SW 1271 (cell line): ENCODE data around the gene MAD1L1.

Experiments used
- DNase-seq, 2 experiments: peaks; one replicate each; lab custom pipeline; 2025; lab: John Stamatoyannopoulos, UW

The MAD1L1 gene

DNA sequence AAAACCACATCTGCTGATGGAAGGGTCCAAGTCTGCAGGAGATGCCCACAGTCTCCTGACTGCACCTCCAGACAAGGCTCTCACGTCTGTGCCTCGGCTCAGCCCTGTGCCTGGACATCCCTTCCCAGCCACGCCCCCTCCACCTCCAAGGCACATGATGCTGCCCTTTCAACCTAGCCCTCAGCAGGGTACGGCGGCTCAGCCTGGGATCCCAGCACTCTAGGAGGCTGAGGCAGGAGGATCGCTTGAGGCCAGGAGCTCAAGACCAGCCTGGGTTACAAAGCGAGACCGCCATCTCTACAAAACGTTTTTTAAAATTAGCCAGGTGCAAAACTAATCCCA, 14.3 kb downstream of the MAD1L1 start:
- no peak for DNase-seq

DNA sequence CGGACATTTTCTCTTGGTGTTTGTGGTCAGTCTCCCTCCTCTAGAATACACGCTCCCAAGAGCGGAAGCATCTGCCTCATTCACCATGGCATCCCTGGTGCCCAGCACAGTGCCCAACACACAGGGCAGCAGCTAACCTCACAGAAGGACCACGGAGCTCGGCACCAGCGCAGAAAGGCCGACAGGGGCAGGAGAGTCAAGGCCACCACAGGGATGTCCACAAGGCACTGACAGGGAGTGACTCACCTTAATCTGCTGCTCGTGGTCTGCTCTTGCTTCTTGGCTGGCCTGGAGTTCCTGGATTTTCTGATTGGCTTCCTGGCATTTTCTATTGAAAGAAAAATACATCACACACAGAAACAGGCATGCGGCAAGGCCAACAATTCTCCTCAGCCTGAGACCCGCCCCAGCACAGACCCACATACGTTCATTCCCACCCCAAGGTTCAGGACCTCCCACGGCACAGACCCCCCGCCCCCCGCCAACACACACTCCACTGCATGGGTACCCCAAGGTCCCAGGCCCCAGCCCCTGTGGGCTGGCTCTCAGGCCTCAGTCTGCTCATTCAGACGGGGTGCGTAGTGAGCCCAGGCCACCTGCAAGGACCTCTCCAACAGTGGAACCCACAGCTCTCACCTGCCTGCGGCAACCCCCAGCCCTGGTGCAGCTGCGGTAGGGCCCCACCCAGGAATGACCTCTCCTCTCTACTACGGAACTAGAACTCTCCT, 14.9 kb downstream of the MAD1L1 start:
- no peak for DNase-seq

GRCh38 chr7:2217206-2217605, 15.5 kb downstream of the MAD1L1 start:
- DNase-seq: no peak

DNA sequence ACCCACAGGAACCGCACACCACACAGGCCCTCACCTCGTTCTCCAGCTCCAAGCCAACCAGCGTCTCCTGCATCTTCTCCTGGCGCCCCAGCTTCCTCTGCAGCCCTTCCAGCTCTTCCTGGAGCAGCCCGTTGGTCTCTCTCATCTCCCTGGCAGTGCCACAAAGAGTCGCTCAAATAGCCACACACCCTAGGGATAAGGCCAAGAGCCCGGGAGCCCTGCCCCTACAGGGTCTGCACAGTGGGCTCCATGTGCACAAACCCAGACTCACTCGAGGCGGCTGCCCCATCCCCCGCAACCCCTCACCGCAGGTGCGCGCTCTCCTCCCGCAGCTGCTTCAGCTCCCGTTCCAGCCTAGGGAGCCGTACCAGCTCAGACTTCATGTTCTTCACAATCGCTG, 16.9 kb downstream of the MAD1L1 start:
- no peak for DNase-seq

GRCh38 chr7:2214636-2215035, 18.1 kb downstream of the MAD1L1 start:
- DNase-seq: no peak

DNA sequence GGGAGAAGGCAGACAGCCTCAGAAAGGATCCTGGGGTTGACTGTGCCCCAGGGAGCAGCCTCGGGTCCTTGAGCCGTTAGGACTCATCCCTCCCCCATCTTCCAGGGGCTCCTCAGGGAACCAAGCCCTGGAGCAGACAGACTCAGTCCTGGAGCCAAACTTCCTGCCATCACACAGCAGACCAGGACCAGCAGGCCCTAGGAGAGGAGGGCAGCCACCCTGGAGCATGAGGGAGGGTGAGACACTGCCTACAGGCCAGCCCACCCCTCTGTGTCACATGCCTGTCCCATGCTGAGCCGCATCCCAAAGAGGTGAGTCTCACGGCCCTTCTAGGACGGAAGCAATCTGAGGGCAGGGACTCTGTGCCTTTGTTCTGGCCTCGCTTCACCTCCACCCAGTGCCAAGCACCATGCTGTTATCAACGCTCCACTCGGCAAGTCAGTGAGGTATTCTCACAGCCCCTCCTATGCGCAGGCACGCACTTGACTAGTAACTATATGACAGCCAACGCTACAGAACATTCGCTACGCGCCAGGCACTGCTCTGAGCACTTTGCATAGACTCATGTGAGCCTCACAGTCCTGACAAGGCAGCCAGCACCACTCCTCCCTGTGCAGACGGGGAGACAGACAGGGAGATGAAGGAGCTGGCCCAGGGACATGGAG, 19.1 kb downstream of the MAD1L1 start:
- no peak for DNase-seq

DNA sequence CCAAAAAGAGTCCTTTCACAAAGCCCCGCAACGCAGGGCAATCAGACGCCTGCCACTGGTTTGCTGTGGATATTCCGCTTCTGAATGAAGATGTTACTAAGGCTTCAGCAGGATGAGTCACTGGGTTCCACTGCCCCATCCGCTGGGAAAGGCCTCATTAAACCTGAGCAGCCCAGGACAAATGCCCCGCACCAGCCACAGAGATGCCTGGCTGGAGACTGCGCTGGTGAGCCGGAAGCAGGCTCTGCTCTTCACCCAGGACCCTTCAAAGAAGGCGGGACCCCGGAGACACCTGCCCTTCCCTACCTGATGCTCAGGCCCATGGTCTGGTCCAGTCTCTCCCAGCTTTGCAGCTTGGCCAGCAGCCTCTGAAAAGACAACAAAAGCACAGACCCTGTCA, 19.8 kb downstream of the MAD1L1 start:
- no peak for DNase-seq

DNA sequence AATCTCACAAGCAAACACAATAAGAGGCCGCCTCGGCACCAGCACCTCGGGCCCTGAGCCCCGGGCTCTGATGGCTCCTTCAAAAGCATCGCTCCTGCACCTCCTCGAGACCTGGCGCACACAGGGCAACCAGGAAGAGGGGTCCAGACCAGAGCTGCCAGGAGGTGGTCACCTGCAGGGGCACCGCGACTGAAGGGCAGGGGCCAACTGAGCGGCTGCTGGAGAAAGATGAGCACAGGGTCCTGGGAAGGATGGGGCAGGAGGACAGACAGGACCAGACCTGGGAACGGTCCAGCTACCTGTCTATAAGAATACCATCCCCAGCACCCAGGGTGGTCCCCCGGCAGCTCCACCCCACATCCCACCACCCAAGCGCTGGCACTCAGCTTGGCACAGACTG, 20.8 kb downstream of the MAD1L1 start:
- no peak for DNase-seq

DNA sequence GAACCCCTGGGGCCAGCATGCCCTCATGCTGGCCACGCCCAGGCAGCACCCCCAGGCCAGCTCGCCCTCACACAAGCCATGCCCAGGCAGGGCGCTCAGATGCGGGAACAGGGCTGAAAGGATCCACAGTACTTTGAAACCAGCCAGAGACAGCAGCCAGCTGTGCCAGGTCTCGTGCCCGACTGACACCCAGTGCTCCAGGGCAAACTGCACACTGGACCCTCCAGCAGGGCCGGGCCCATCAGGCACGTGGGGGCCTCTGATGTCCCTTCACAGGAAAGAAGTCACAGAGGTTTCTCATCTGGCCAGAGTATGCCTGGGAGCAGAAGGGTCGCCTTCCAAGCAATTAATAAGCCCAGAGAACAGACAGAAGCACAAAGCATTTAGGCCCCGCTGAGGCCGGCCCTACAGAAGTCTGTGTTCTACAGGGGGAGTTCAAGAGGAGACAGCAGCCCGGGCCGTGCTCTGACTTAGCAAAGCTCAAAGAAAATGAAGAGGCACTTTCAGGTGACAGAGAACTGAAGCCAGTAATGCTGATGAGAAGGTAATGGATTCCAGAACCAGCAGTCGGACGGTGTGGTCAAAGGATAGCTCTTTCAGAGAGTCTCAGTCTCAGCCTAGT, 21.4 kb downstream of the MAD1L1 start:
- no peak for DNase-seq

DNA sequence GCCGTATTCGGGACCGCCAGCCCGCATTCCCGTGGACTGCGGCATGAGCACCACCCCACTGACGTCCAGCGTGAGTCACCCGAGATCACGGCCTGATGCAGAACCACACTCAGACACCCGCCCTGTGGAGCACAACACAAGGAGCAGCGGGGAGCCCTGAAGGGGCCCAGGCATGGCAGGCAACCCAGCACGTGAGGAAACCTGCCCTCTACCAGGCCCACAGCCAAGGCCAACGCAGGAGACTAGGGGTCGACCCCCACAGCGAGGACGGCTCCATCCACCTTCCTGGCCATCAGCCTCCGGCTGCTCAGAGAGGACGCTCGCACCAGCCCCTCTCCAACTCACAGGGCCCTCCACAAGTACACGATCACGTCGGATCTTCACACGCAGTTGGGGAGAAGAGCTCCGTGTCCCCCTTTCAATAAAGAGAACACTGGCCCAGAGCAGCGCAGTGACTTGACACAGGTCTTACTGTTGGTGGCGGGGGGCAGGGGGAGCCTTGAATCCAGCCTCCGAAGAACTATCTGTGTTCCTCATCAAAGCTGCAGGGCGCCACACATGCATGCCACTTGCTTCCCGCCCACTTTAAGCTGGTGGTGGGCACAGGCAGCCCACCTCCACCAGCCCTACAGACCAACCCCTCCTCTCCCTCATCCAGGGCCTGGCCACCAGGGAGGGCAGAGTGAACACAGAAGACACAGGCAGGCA, 22.0 kb downstream of the MAD1L1 start:
- DNase-seq: no peak

DNA sequence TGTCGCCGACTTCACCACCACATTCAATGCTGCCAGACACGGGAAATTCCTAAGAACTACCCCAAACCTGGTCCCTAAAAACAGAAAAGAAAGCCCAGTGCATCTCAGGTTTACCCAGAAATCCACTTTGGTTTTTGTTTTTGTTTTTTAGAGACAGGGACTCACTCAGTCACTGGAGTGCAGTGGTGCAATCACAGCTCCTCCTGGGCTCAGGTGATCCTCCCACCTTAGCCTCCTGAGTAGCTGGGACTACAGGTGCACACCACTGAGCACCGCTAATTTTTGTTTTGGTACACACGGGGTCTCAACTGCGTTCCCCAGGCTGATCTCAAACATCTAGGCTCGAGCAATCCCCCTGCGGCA, 22.8 kb downstream of the MAD1L1 start:
- no peak for DNase-seq

GRCh38 chr7:2209146-2209960, 23.4 kb downstream of the MAD1L1 start:
- peak in 1 of 2 experiments; percentile 17 for DNase-seq

DNA sequence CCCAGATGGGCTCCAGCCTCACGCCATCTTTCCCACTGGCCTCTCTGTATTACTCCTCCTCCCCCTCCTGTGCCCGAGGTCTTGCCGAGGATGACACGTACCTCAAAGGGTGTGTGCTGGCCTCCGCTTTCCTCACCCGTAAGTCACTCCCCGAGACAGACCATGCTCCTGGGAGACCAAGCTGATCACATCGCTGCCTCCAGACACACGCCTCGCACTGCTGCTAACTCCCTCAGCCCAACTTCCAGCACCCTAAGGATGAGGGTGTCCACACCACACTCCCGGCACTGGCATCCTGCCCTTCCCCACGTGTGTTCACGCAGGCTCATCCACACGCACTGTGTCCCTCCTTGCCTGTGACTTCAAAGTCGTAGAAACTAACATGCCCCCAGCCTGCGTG, 24.0 kb downstream of the MAD1L1 start:
- no peak for DNase-seq

GRCh38 chr7:2205036-2205780, 27.5 kb downstream of the MAD1L1 start:
- no peak for DNase-seq

- no peak for DNase-seq
Measured at GRCh38 chr7:2204446-2204845, 28.3 kb downstream of the MAD1L1 start.

- DNase-seq: no peak
Measured at GRCh38 chr7:2203766-2204300, 28.9 kb downstream of the MAD1L1 start.

GRCh38 chr7:2202901-2203765, 29.6 kb downstream of the MAD1L1 start:
- no peak for DNase-seq

DNA sequence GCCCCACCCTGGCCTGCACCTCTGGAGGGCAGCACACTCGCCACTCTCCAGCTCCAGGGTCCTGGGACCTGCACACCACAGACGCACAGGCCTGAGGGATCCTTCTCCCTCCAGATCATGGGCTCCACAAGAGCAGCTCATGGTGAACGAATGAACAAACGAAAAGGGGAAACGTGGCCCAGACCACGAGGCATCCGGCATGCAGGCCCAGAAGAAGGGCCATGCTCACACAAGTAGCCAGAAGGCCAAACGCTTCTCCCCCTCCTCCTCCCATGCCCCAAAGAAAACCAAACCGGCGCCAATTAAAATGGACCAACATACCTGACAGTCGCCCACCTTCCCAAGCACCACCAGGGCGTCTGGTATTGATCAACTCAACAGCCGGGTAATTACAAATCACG, 30.4 kb downstream of the MAD1L1 start:
- DNase-seq: no peak

DNA sequence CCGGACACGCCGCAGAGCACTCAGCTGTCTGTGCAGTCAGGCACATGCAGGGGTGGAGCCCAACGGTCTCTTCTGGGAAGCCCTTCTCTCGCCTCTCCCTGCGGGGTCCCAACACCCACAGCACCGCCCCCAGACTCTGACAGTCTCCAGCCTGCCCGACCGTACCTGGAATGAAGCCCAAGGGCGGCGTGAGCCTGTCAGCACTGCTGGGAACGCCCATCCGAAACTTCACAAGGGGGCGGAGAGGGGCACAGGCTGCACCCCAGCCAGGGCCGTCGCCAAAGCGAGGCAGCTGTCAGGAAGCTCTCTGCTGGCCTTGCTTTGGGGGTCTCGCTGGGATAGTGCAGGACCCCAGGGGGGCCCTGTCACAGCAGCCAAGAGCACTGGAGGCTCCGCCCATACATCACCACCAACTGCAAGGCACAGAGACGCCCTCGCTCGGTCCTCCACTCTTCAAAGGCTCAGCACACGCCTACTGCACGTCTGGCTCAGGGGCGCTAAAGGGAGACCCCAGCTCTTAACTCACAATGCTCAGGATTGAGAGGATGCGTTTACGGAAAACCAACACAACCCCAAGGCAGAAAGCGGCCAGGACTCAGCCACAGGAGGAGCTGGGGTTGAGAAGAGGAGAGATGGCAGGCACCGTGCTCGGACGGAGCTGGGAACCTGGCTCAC, 30.9 kb downstream of the MAD1L1 start:
- no peak for DNase-seq

GRCh38 chr7:2201128-2201527, 31.6 kb downstream of the MAD1L1 start:
- DNase-seq: no peak
